HG03103 (cell line): ENCODE data around the gene RGS3.
"Not testable (repeated sequence)": the region's sequence is repeated elsewhere in the genome, so short reads cannot be mapped to it uniquely, and the experiment has no call there.

Source experiments
- ATAC-seq: cut with Tn5 transposase; IDR thresholded peaks from one replicate; pipeline ENCODE4 v1.9.1; 2021; ENCODE audit warnings: low read depth; ENCODE audit not compliant: unreplicated experiment

RGS3 gene

GRCh38 chr9:113463418-113464285, at the start of gene RGS3:
TSS of gene RGS3 (plus strand) at chr9:113463727. CDS start at chr9:113463803, 76 bp downstream.
- no peak for ATAC-seq

- ATAC-seq = peak; percentile 97
Measured at GRCh38 chr9:113416149-113416721, 47.3 kb upstream of the RGS3 start.

GRCh38 chr9:113417370-113417769, 46.2 kb upstream of the RGS3 start:
- no peak for ATAC-seq

DNA sequence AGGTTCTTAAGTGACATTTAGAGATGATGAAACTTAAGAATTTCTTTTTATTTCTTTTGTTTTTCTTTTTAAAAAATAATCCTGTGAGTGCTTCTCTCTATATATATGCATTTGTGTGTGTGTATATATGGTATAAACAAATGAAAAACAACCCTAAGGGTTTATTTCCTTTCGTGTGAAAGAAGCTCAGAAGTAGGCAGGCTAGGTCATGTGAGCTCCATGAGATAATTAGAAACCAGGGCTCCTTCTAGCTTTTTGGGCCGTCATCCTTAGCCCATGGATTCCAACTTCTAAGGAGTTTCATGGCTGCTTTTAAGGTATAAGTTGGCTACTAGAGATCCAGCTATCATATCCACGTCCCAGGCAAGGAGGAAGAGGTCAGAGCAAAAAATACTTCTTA, 41.8 kb upstream of the RGS3 start:
- ATAC-seq = no peak

DNA sequence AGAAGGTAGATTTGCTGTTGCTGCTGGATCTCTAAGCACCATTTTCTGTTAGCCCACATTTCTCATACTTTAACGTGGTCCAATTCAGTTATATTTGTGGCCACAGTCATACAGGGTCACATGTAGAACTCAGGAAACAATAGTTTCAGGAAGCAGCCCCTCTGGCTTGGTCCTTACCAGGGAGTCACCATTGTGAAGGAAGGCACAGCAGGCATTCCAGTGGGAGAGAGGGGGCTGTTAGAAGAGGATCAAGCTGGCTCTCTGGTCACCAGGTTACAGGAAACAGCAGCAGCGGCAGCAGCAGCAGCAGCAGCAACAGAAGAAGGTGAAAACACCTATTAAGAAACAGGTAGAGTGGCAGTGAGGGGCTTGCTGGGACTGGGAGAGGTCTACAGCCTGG, 38.5 kb upstream of the RGS3 start:
- no peak for ATAC-seq

- ATAC-seq = no peak
Measured at GRCh38 chr9:113426701-113427100, 36.8 kb upstream of the RGS3 start.

GRCh38 chr9:113427629-113428028, 35.9 kb upstream of the RGS3 start:
- no peak for ATAC-seq

- ATAC-seq = no peak
Measured at GRCh38 chr9:113428062-113428615, 35.4 kb upstream of the RGS3 start.

- no peak for ATAC-seq
Measured at GRCh38 chr9:113431191-113431590, 32.3 kb upstream of the RGS3 start.

DNA sequence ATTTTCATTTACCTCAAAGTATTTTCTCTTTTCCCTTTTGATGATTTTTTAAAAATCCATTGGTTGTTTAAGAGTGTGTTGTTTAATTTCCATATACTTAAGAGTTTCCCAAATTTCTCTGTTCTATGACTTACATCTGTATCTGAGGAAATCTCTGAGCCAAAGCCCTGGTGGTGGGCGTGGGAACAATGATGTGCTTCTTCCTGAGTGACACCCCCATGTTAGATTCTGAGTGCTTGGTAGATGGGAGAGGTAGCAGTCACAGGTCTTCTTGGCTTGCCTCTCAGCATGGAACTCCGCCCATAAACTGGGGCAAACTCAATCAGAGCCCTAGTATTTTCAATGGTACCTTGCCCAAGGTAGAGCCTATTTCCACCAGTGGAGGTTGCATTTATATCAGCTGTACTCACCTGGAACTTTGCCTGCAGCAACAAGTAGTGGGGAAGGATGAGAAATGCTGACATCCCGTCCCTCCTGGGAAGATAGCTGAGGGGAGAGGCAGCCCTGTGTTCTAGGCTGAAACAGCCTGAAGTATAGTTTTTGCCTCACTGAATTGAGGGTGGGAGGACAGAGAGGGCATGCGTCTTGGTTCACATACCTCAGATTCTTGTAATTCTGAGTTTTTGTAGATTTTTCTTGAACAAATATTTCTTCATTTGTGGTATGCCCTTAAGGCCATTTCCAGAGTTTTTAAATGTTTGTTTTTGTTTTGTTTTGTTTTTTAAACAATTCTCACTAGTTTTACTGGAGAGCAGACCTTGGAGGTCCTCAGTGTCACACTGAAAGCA, 26.6 kb upstream of the RGS3 start:
- ATAC-seq = no peak

GRCh38 chr9:113437716-113438115, 25.8 kb upstream of the RGS3 start:
- not testable (repeated sequence) for ATAC-seq

DNA sequence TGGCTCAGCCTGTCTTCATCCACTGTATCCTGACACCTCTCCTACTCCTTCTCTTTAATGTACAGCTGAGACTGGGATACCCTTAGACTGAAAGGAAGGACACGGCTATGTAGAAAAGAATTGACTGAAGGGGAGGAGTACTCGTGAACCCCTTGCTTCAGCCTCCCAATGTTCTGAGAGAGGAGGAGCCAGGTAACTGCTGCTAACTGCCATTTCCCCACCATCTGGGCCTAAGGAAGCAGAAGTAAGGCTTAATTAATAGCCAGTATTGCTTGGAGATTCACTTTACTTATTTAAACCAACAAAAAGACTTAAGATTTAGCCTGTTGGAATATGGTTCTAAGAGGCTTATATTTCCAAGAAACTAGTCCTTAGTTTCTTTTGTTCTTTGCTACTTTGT, 18.8 kb upstream of the RGS3 start:
- no peak for ATAC-seq

DNA sequence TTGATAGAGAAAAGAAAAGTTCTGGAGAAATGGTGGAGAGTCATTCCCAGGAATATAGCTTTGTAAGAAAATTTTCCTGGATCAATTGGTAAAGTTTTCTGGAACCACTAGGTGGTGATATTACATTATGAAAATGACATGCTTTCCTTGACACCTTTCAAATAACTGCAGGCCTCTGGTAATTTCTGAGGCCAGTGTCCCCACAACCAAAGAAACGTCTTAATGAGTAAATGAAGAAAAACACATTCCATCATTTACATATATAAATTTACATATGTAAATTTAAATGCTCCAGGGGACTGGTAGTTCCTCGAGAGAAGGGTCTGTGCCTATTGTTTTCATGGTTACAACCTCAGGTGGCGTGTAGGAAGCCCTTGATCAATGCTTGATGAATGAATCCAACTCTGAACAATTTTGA, 17.2 kb upstream of the RGS3 start:
- no peak for ATAC-seq

DNA sequence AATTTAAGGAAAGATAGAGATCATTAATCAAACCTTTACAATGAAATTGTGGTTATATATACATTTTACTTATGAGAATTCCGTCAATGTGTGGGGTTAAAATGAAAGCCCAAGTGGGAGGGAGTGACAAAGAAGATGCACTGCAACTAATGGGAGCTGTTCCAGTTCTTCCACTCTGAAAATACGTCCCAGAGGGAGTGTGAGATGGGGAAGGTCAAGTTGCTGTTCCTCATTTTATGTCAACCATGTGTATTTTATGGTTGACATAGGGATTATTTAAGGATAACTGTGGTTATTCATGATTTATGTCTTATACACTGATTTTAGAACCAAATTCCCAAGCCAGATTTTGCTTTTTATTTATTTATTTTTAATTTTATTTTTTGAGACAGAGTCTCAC, 14.2 kb upstream of the RGS3 start:
- no peak for ATAC-seq

- no peak for ATAC-seq
Measured at GRCh38 chr9:113452113-113452605, 11.4 kb upstream of the RGS3 start.

DNA sequence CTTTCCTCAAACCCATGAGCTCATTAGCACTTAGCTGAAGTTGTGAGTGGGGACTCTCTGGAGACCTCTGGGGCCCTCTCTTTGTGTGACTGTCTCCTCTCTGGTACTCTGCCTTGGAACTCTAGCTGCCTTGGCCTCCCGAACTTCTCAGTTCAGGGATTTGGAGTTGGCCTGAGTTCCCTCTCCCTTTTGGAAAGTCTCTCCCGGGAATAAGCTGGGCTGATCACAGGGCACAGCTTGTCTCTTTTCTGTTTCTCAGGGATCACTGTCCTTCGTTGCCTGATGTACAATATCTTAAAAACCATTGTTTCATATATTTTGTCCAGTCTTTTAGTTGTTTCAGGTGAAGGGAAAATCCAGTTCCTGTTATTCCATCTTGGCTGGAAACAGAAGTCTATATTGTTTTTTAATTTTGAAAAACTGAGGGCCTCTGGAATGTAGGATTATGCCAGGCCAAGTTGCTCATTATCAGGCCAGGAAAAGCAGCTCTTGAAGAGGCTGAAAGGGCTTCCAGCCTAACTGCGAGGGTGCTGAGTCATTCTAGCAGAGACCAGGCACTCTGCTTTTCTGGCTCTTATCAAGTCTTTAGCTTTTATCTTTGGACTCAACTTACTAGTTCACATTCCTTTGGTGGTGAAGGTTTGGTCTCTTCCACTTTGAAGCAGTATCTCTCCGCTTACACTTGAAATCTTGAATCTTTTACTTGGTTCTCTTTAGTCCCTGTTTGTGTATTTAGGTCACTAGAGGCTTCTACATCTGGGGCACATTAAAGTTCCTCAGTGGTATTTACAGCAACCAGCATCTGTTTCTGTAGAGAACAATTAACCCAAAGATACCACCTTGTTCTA, 8.4 kb upstream of the RGS3 start:
- ATAC-seq = no peak

DNA sequence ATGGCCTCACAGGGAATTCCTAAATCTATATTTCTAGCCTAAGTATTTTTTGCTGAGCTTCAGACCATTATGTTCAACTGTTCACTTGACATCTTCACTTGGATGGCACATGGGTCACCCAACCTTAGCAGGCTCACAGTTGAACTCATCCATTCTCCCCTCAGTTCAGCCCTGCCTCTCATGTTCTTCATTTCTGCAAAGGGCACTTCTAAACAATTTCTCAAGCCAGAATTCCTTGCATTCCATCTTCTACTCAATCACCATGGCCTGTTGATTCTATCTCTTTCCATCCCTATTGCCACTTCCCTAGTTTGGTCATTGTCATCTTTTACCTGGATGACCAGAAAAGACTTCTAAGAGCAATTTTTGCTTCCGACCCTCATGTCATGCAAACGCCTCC, 7.3 kb upstream of the RGS3 start:
- ATAC-seq = no peak

- ATAC-seq = no peak
Measured at GRCh38 chr9:113461285-113461684, 2.2 kb upstream of the RGS3 start.

GRCh38 chr9:113461943-113462342, 1.6 kb upstream of the RGS3 start:
- ATAC-seq = no peak

GRCh38 chr9:113462781-113463286, 693 bp upstream of the RGS3 start:
- ATAC-seq = no peak
